ACHN (cell line): ENCODE data around the gene CAP1.
"Not testable (repeated sequence)": the region's sequence is repeated elsewhere in the genome, so short reads cannot be mapped to it uniquely, and the experiment has no call there.

Source experiments
- DNase-seq: peaks from one replicate; pipeline ENCODE4 v3.0.0-alpha.2; 2015
- in situ Hi-C: cut with HindIII; loops from 2 replicates; pipeline ENCODE4 v1.10.0; 2017; ENCODE audit warnings: low sequenced_read_pairs, low pct_ligation_motif_present, low pct_unique_long_range_greater_than_20kb

The CAP1 gene

GRCh38 chr1:40040511-40041465, at the start of gene CAP1:
Gene CAP1, plus strand, starts transcription at chr1:40040729. Its CDS starts 18,618 bp downstream, at chr1:40059347.
- in situ Hi-C loops: no loop called here
- peak; percentile 96 for DNase-seq

- no peak for DNase-seq
- in situ Hi-C loops: no loop called here
Measured at GRCh38 chr1:39992234-39992633, 48.3 kb upstream of the CAP1 start.

GRCh38 chr1:39992888-39993287, 47.6 kb upstream of the CAP1 start:
- in situ Hi-C loops: no loop called here
- DNase-seq: no peak

GRCh38 chr1:39995973-39996393, 44.5 kb upstream of the CAP1 start:
- no peak for DNase-seq
- in situ Hi-C loops: no loop called here

GRCh38 chr1:39996396-39997004, 44.0 kb upstream of the CAP1 start:
- no peak for DNase-seq
- in situ Hi-C loops: no loop called here

- DNase-seq: no peak
- in situ Hi-C loops: no loop called here
Measured at GRCh38 chr1:40001456-40001855, 39.1 kb upstream of the CAP1 start.

- DNase-seq: no peak
Measured at GRCh38 chr1:40003156-40004093, 37.1 kb upstream of the CAP1 start.

GRCh38 chr1:40004857-40005256, 35.7 kb upstream of the CAP1 start:
- in situ Hi-C loops: no loop called here
- DNase-seq: no peak

More at GRCh38 chr1:40003156-40004093, 37.1 kb upstream of the CAP1 start:
- in situ Hi-C loops: no loop called here

GRCh38 chr1:40007481-40008034, 33.0 kb upstream of the CAP1 start:
- in situ Hi-C loops, DNase-seq: not testable (repeated sequence)

- in situ Hi-C loops: no loop called here
- no peak for DNase-seq
Measured at GRCh38 chr1:40011198-40011597, 29.3 kb upstream of the CAP1 start.

- no peak for DNase-seq
- in situ Hi-C loops: no loop called here
Measured at GRCh38 chr1:40014253-40014706, 26.2 kb upstream of the CAP1 start.

GRCh38 chr1:40014812-40015594, 25.5 kb upstream of the CAP1 start:
- DNase-seq: peak; percentile 42
- in situ Hi-C loops: no loop called here

- DNase-seq: no peak
- in situ Hi-C loops: no loop called here
Measured at GRCh38 chr1:40017951-40018575, 22.5 kb upstream of the CAP1 start.

GRCh38 chr1:40020447-40021085, 20.0 kb upstream of the CAP1 start:
- in situ Hi-C loops: no loop called here
- no peak for DNase-seq

GRCh38 chr1:40023379-40023944, 17.1 kb upstream of the CAP1 start:
- in situ Hi-C loops: no loop called here
- DNase-seq: no peak

GRCh38 chr1:40024671-40025070, 15.9 kb upstream of the CAP1 start:
- DNase-seq: no peak

More at GRCh38 chr1:40024671-40025070, 15.9 kb upstream of the CAP1 start:
- in situ Hi-C loops: no loop called here
